ENCODE measurements around the gene OTUB1.

The OTUB1 gene

DNA sequence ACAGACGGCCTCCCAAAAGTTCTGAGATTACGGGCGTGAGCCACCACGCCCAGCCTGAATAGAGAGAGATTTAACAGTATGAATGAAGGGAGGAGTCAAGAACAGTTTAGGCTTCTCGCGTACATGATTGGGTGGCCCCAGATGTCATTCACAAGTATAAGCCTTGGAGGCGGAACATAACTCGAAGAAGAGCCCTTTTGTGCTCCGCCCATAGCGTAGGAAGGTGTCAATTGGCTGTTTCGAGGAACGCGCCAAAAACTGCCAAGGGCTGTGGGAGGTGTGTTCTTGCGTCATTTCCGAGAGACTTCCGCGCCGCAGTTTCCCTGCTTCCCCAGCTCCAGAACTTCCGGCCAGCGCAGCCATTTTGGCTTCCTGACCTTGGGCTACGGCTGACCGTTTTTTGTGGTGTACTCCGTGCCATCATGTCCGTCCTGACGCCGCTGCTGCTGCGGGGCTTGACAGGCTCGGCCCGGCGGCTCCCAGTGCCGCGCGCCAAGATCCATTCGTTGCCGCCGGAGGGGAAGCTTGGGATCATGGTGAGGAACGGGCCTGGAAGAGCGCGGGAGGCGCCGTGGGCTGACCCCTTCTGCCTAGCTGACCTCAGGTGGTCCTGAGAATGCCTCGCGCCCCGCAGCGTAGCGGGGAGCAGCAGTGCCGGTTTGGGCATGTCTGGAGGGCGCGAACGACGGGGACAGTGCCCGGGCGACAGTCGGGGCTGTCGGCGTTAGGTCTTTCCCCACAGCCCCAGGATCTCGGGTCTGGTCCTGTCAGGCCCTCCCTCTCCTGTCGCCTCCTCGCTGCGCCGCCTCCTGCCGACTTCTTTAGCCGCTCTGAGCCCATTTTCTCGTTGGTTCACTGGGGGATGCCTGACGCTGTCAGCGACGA, 11.7 kb upstream of the OTUB1 start, which contains the start of gene COX8A:
Gene COX8A, plus strand, starts transcription at position 362 of the 885 bp plus-strand sequence. Its CDS starts 61 bp downstream, at position 423.
- peak; percentile 98 for DNase-seq (ENCODE audit: low spot score)
- in situ Hi-C loops (cut with MboI; ENCODE audit: low sequenced_read_pairs, unreplicated experiment) = loop anchor here (25.0 kb wide), 1 partner anchor 313 kb away; the partner anchor contains the start of genes BAD, GPR137 and KCNK4
- peak; percentile 2 for TF ChIP-seq CTCF (IDR thresholded peaks at IDR 0.05; ENCODE audit: borderline replicate concordance, control extremely low read depth, extremely low read depth, insufficient read depth, missing control alignments)

GRCh38 chr11:63978551-63979239, 7.5 kb upstream of the OTUB1 start:
- in situ Hi-C loops (cut with MboI; ENCODE audit: low sequenced_read_pairs, unreplicated experiment) = loop anchor here (25.0 kb wide), 1 partner anchor 309 kb away; the partner anchor contains the start of genes BAD, GPR137 and KCNK4
- DNase-seq (ENCODE audit: low spot score) = no peak
- TF ChIP-seq CTCF (IDR thresholded peaks at IDR 0.05; ENCODE audit: borderline replicate concordance, control extremely low read depth, extremely low read depth, insufficient read depth, missing control alignments) = no peak

DNA sequence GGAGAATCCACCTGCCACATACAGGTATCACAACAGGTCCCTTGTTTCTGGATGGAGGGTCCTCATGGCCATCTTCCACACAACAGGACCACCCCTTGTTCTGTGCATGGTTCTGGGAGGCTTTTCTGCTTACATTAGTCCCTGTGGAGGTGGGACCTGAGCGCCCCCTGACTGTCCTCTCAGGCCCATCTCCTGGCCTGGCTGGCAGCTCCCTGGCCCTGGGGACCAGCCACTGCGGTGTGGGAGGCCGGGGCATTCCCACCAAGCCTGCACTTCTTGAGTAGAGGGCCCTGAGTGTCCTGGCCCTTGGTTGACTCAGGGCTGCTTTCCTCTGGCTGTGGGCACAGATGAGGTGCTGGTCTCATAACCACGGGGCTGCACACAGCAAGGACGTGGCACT, 6.8 kb upstream of the OTUB1 start:
- DNase-seq (ENCODE audit: low spot score) = no peak
- in situ Hi-C loops (cut with MboI; ENCODE audit: low sequenced_read_pairs, unreplicated experiment) = loop anchor here (25.0 kb wide), 1 partner anchor 308 kb away; the partner anchor contains the start of genes BAD, GPR137 and KCNK4
- TF ChIP-seq CTCF (IDR thresholded peaks at IDR 0.05; ENCODE audit: borderline replicate concordance, control extremely low read depth, extremely low read depth, insufficient read depth, missing control alignments) = no peak

- TF ChIP-seq CTCF (IDR thresholded peaks at IDR 0.05; ENCODE audit: borderline replicate concordance, control extremely low read depth, extremely low read depth, insufficient read depth, missing control alignments) = no peak
- DNase-seq (ENCODE audit: low spot score) = peak; percentile 83
- in situ Hi-C loops (cut with MboI; ENCODE audit: low sequenced_read_pairs, unreplicated experiment) = loop anchor here (25.0 kb wide), 1 partner anchor 302 kb away; the partner anchor contains the start of genes BAD, GPR137 and KCNK4
Observed at GRCh38 chr11:63985812-63986155, 454 bp upstream of the OTUB1 start.

- no peak for DNase-seq (ENCODE audit: low spot score)
- in situ Hi-C loops (cut with MboI; ENCODE audit: low sequenced_read_pairs, unreplicated experiment) = loop anchor here (25.0 kb wide), 1 partner anchor 300 kb away; the partner anchor contains the start of genes BAD, GPR137 and KCNK4
- TF ChIP-seq CTCF (IDR thresholded peaks at IDR 0.05; ENCODE audit: borderline replicate concordance, control extremely low read depth, extremely low read depth, insufficient read depth, missing control alignments) = no peak
Observed at GRCh38 chr11:63986932-63987513, 785 bp downstream of the OTUB1 start.

- no peak for TF ChIP-seq CTCF (IDR thresholded peaks at IDR 0.05; ENCODE audit: borderline replicate concordance, control extremely low read depth, extremely low read depth, insufficient read depth, missing control alignments)
- DNase-seq (ENCODE audit: low spot score) = no peak
- in situ Hi-C loops (cut with MboI; ENCODE audit: low sequenced_read_pairs, unreplicated experiment) = loop anchor here (10.0 to 25.0 kb wide), 2 partner anchors 153 to 296 kb away; partner anchors contain the start of genes BAD, GPR137 and KCNK4
Observed at GRCh38 chr11:63991558-63991957, 5.3 kb downstream of the OTUB1 start.

Data from GM13976 (cell line).